Adrenal gland (tissue), 12 donors: ENCODE data around the gene METTL13. TPM values are rescaled to one million over a fixed set of nuclear protein-coding genes. Genes with fewer than 3 reads are reported as not detected.
A peak's percentile ranks its signal among the peaks of the same experiment; 100 is the strongest.
"Not testable (repeated sequence)": the region's sequence is repeated elsewhere in the genome, so short reads cannot be mapped to it uniquely, and the experiment has no call there.

Experiments used
- DNase-seq, 7 donors: peaks; one replicate each; pipeline ENCODE4 v3.0.0-alpha.2; 2019 to 2020
- H3K27ac ChIP-seq, 5 donors: fragments of 200-600 bp; sonication (generic) in 4 of 5; 1 replicate in 3 of 5; 2 replicates in 2 of 5; pipeline versions ENCODE4 v1.5.1 to v1.8.0; 2016 to 2020; ENCODE audit warnings: mild to moderate bottlenecking in 1 of 5
- H3K27me3 ChIP-seq: fragments of 200-600 bp; 2 replicates; pipeline ENCODE4 v1.8.0; 2021
- H3K36me3 ChIP-seq, 2 donors: fragments of 200-600 bp; replicated peaks in 1 of 2; 1 replicate in 1 of 2; 2 replicates in 1 of 2; pipeline versions ENCODE4 v1.5.1 to v1.8.0; 2018 to 2022
- H3K4me1 ChIP-seq, 2 donors: fragments of 200-600 bp; replicated peaks in 1 of 2; 1 replicate in 1 of 2; 2 replicates in 1 of 2; pipeline versions ENCODE4 v1.5.1 to v1.8.0; 2018 to 2021
- H3K4me3 ChIP-seq, 4 donors: fragments of 200-600 bp; sonication (generic) in 3 of 4; one replicate each; pipeline ENCODE4 v1.5.1; 2016 to 2018
- H3K9me3 ChIP-seq, 3 donors: fragments of 200-600 bp; sonication (generic) in 1 of 3; replicated peaks in 1 of 3; 1 replicate in 2 of 3; 2 replicates in 1 of 3; pipeline versions ENCODE4 v1.5.1 to v1.8.0; 2016 to 2021
- CTCF ChIP-seq, 6 experiments: fragments of 450-650 bp in 4 of 6; fragments of 200-600 bp in 2 of 6; sonication (generic) in 1 of 6; IDR thresholded peaks; 1 replicate in 5 of 6; 2 replicates in 1 of 6; pipeline versions ENCODE4 v1.5.1 to v1.8.0; 2016 to 2021; ENCODE audit warnings: antibody characterized with exemption in 6 of 6, mild to moderate bottlenecking in 2 of 6, moderate library complexity in 1 of 6
- POLR2A ChIP-seq, 2 donors: fragments of 450-650 bp; IDR thresholded peaks; one replicate each; pipeline ENCODE4 v1.6.1; 2017; ENCODE audit warnings: antibody characterized with exemption in 2 of 2, mild to moderate bottlenecking in 2 of 2, moderate library complexity in 1 of 2
- WGBS, 4 donors: extraction: QIAGEN DNeasy Blood & Tissue Kit in 2 of 4; methylation state at CpG; one replicate each; pipeline versions ENCODE4 v1.1.5 to v1.1.7; 2013 to 2017; 5-methylcytosine and 5-hydroxymethylcytosine counted together
- intact Hi-C, 2 donors: fragments of 100-400 bp; cut with DNase I; formaldehyde crosslinking; loops; one replicate each; pipeline versions ENCODE4 v1.14.1 to v1.15.0; 2022 to 2023
- polyA plus RNA-seq, 3 donors: library from polyadenylated mRNA; stranded (reverse); fragments of 200-250 nt in 2 of 3; fragments of 350-450 nt in 1 of 3; fragmentation: Illumina TruSeq in 1 of 3; extraction: RNeasy Lipid Tissue Mini Kit (QIAGEN cat#74804) in 1 of 3; gene quantifications; one replicate each; pipeline ENCODE4 v1.2.3, GENCODE V29; 2013 to 2014
- total RNA-seq, 9 donors: library from RNA; depleted of rRNA in 4 of 9; stranded (reverse); fragments of >200 nt in 4 of 9; fragments of 120-200 nt in 1 of 9; fragmentation: NEBNext Ultra II Directional in 1 of 9; extraction: Animal tissue kit (Norgen Biotek cat#: 25700) in 1 of 9; gene quantifications; one replicate each; pipeline versions ENCODE4 v1.1.0 to v1.2.4, GENCODE V29; 2013 to 2023
- donor health status: healthy with polysubstance abuse.
- donor health status: Bipolar disorder and iron deficiency.
- donor health status: DM: yes; HTN: yes; CAD: no.
- donor health status: DM: no; HTN: no; CAD: no.
- donor health status: DM: no; HTN: no; CAD: no.
- donor health status: DM: yes; HTN: yes; CAD: no.

The METTL13 gene
- total and polyA plus RNA-seq, 12 donors = 9.6 to 38.3 (median 29.6) TPM

- Histone ChIP-seq H3K9me3 (no peaks in the 10 kb centered on the region), H3K27ac (peak overlapping the region in 1 of 5 donors; percentile 7), H3K36me3 (peaks cover 0 to 20% of the 10 kb centered on the region in 2 donors), H3K4me3 (no peak overlapping the region), H3K4me1 (peaks cover 16 to 17% of the 10 kb centered on the region in 2 donors), H3K27me3 (no peaks in the 10 kb centered on the region)
- TF ChIP-seq CTCF (IDR thresholded peaks at IDR 0.05) (no peak), POLR2A (IDR thresholded peaks at IDR 0.05) (no peak)
- peak in 4 of 7 donors; percentile 39 to 62 (median 48) for DNase-seq
- WGBS, 4 donors = 81 to 93% (median 89%) methylated on average over 3 of the region's 3 CpGs
- intact Hi-C loops = no loop called here
Observed at GRCh38 chr1:171798311-171798710, 16.9 kb downstream of the METTL13 start.

DNA sequence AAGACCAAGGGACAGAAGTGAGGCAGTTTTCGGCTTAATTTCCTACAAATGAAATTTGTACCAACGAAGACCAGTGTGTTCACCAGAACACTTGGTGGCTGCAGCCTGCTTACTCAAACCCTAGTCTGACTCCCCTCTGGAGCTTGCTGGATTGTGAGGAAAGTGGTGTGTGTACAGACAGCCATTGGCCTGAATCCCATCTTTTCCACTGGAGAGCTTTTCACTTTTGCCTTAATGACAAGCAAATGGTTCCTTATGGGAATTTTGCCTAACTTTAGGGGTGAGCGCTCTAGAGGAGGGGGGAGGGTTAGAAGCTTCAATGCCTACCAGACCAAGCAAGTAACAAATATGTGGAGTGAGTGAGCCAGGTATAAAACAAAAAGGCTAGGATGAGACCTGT lies 17.3 kb downstream of the METTL13 start:
- intact Hi-C loops = no loop called here
- no peaks in the 10 kb centered on the region for H3K9me3 ChIP-seq
- DNase-seq = no peak
- H3K36me3 ChIP-seq = peaks cover 0 to 18% of the 10 kb centered on the region in 2 donors
- no peak overlapping the region for H3K27ac ChIP-seq
- 88 to 98% (median 92%) methylated on average over 3 of the region's 3 CpGs for WGBS, 4 donors
- TF ChIP-seq CTCF (IDR thresholded peaks at IDR 0.05) = no peak
- TF ChIP-seq POLR2A (IDR thresholded peaks at IDR 0.05) = no peak
- no peaks in the 10 kb centered on the region for H3K27me3 ChIP-seq
- peaks cover 16 to 17% of the 10 kb centered on the region in 2 donors for H3K4me1 ChIP-seq
- H3K4me3 ChIP-seq = no peak overlapping the region

- Histone ChIP-seq H3K36me3 (peaks cover 0 to 14% of the 10 kb centered on the region in 2 donors), H3K4me3 (no peak overlapping the region), H3K9me3 (no peaks in the 10 kb centered on the region), H3K27ac (no peak overlapping the region), H3K4me1 (peaks cover 16 to 17% of the 10 kb centered on the region in 2 donors), H3K27me3 (no peaks in the 10 kb centered on the region)
- intact Hi-C loops = no loop called here
- no peak for TF ChIP-seq POLR2A (IDR thresholded peaks at IDR 0.05)
- TF ChIP-seq CTCF (IDR thresholded peaks at IDR 0.05) = no peak
- 57 to 68% (median 63%) methylated on average over 4 of the region's 4 CpGs for WGBS, 4 donors
- DNase-seq = peak in 1 of 7 donors; percentile 41
Observed at GRCh38 chr1:171799166-171799565, 17.7 kb downstream of the METTL13 start.

DNA sequence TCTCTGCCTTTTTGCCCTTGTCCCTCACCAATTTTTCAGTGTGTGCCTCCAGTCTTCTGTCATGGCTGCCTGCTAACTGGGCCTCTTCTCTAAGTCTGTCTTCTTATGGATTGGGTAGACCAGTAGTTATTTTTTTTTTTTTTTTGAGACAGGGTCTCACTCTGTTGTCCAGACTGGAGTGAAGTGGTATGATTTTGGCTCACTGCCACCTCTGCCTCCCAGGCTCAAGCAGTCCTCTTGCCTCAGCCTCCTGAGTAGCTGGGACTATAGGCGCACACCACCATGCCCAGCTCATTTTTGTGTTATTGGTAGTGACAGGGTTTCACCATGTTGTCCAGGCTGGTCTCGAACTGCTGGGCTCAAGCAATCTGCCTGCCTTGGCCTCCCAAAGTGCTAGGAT lies 18.2 kb downstream of the METTL13 start:
- DNase-seq, H3K4me3 ChIP-seq, intact Hi-C loops, H3K27me3 ChIP-seq, H3K9me3 ChIP-seq, H3K27ac ChIP-seq, H3K36me3 ChIP-seq: not testable (repeated sequence)
- 98 to 100% (median 100%) methylated on average over 2 of the region's 2 CpGs for WGBS, 4 donors
- H3K4me1 ChIP-seq = peaks cover 16 to 17% of the 10 kb centered on the region in 2 donors

DNA sequence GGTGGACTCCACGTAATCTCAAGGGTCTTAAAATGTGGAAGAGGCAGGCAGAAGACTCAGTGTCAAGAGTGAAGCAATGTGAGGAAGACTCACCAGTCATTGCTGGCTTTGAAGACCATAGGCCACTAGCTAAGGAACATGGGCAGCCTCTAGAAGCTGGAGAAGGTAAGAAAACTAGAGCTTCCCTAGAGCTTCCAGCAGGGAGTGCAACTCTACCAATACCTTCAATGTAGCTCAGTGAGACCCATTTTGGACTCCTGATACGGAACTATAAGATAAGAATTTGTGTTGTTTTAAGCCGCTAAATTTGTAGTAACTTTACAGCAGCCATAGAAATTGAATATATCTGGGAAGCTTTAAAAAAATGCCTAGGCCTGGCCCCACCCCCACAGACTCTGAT lies 18.9 kb downstream of the METTL13 start:
- H3K27me3 ChIP-seq = no peaks in the 10 kb centered on the region
- intact Hi-C loops = no loop called here
- peaks cover 0 to 5% of the 10 kb centered on the region in 2 donors for H3K36me3 ChIP-seq
- no peak for DNase-seq
- H3K27ac ChIP-seq = no peak overlapping the region
- H3K9me3 ChIP-seq = no peaks in the 10 kb centered on the region
- peaks cover 17 to 19% of the 10 kb centered on the region in 2 donors for H3K4me1 ChIP-seq
- H3K4me3 ChIP-seq = no peak overlapping the region
- WGBS, 4 donors = 91 to 96% (median 94%) methylated on average over 3 of the region's 3 CpGs
- TF ChIP-seq POLR2A (IDR thresholded peaks at IDR 0.05) (no peak), CTCF (IDR thresholded peaks at IDR 0.05) (no peak)
